Lung (tissue), 12 donors: ENCODE data around the gene SKP1. TPM values are rescaled to one million over a fixed set of nuclear protein-coding genes. Genes with fewer than 3 reads are reported as not detected.

Experiments
- ATAC-seq: fragments of 200-7000 bp; cut with Tn5 transposase; one replicate; pipeline ENCODE4 v1.9.1; 2020; ENCODE audit warnings: moderate number of reproducible peaks; ENCODE audit not compliant: insufficient read depth, low FRiP score
- DNase-seq, 3 donors: peaks; one replicate each; pipeline ENCODE4 v3.0.0-alpha.2; 2013 to 2017
- H3K27ac ChIP-seq, 2 donors: one replicate each; pipeline ENCODE4 v1.5.1; 2013; ENCODE audit warnings: mild to moderate bottlenecking in 2 of 2, moderate library complexity in 2 of 2, control low read depth in 1 of 2, inconsistent platforms in 1 of 2, low read depth in 1 of 2, low read length in 1 of 2
- H3K27me3 ChIP-seq, 3 donors: one replicate each; pipeline ENCODE4 v1.5.1; 2013; ENCODE audit warnings: low read length in 2 of 3; ENCODE audit not compliant: control insufficient read depth in 3 of 3, insufficient read depth in 3 of 3
- H3K36me3 ChIP-seq, 4 donors: one replicate each; pipeline ENCODE4 v1.5.1; 2013; ENCODE audit warnings: low read length in 4 of 4, mild to moderate bottlenecking in 1 of 4, moderate library complexity in 1 of 4; ENCODE audit not compliant: control insufficient read depth in 4 of 4, insufficient read depth in 4 of 4
- H3K4me1 ChIP-seq, 5 donors: one replicate each; pipeline ENCODE4 v1.5.1; 2013; ENCODE audit warnings: low read length in 5 of 5, mild to moderate bottlenecking in 2 of 5, moderate library complexity in 1 of 5; ENCODE audit not compliant: control insufficient read depth in 5 of 5, insufficient read depth in 5 of 5
- H3K4me3 ChIP-seq: one replicate; pipeline ENCODE4 v1.5.1; 2013; ENCODE audit warnings: mild to moderate bottlenecking, control low read depth, moderate library complexity
- H3K9ac ChIP-seq, 2 donors: one replicate each; pipeline ENCODE4 v1.5.1; 2013; ENCODE audit warnings: low read length in 2 of 2, control low read depth in 1 of 2; ENCODE audit not compliant: insufficient read depth in 1 of 2
- H3K9me3 ChIP-seq, 4 donors: one replicate each; pipeline ENCODE4 v1.5.1; 2013; ENCODE audit warnings: low read length in 3 of 4, mild to moderate bottlenecking in 1 of 4, moderate library complexity in 1 of 4; ENCODE audit not compliant: control insufficient read depth in 4 of 4, insufficient read depth in 3 of 4
- WGBS, 2 donors: extraction: QIAGEN DNeasy Blood & Tissue Kit; methylation state at CpG; one replicate each; pipeline ENCODE4 v1.1.7; 2013; 5-methylcytosine and 5-hydroxymethylcytosine counted together
- polyA plus RNA-seq, 2 donors: library from polyadenylated mRNA; stranded (reverse); fragments of 200-250 nt; gene quantifications; one replicate each; pipeline ENCODE4 v1.2.1, GENCODE V29; 2013
- total RNA-seq, 2 donors: library from RNA; depleted of rRNA in 1 of 2; stranded (reverse); fragments of >200 nt in 1 of 2; gene quantifications; one replicate each; pipeline ENCODE4 v1.2.1, GENCODE V29; 2014 to 2021
- TF ChIP-seq, protein P1 (sequence below): IDR thresholded peaks from 2 replicates; pipeline ENCODE4 v1.5.1; 2012; ENCODE audit warnings: mild to moderate bottlenecking; ENCODE audit errors: control extremely low read depth, extremely low read depth
- donor health status: control.
- donor health status: control.
- donor health status: Bipolar disorder and iron deficiency.
- donor health status: healthy.
- donor health status: DM: yes; HTN: yes; CAD: no.

SKP1 gene
- total and polyA plus RNA-seq, 4 donors: 149 to 551 (median 283) TPM

DNA sequence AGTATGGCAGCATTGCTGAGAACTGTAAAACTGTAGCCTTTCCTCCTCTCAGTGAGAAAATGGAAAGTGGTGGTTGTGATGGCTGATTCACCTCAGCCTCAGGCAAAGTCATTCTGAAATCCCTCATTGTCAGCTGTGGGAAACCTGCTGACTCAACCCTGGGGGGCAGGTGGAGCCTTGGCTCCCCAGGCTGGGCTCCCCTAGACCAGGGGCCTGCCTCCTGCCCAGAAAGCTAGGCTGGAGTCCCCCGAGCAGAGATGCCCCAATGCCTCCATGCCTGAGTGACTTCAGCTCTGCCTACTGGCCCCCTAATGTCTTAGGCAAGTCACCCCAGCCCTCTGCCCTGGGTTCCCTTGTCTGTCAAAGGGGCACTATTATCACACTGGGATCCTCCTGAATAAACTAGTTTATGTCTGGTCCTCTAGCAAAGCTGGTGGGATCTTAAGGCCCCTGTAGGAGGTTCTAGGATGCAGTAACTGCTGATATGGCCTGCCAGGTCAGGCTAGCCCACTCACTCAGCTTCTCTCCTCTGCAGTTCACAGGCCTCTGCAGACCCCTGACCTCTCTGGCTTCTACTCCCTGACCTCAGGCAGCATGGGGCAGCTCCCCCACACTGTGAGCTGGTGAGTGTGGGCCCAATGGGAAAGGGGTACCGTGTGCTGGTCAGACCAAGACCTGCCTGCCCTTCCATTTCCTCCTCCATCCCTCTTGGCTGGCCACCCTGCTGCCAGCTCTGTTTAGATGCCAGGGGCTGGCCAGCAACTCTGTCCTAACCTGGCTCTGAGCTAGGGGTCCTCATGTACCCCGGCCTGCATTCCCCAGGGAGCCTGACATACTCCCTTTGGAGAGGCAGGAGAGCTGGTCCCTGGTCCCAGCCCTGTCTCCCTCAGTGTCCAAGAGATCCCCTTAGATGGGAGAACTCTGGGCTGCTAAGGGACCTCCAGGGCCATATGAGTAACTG is 38.1 kb downstream of the SKP1 start:
- Histone ChIP-seq H3K27me3 (no peaks in the 10 kb centered on the region), H3K4me3 (no peak overlapping the region), H3K9ac (no peak overlapping the region), H3K36me3 (peaks cover 0 to 37% (median 23%) of the 10 kb centered on the region in 4 donors), H3K27ac (no peak overlapping the region), H3K4me1 (peaks cover 0 to 9% (median 0%) of the 10 kb centered on the region in 5 donors), H3K9me3 (no peaks in the 10 kb centered on the region)
- ATAC-seq (no peak), DNase-seq (peak in 1 of 3 donors; percentile 8)
- TF ChIP-seq, protein P1, sequence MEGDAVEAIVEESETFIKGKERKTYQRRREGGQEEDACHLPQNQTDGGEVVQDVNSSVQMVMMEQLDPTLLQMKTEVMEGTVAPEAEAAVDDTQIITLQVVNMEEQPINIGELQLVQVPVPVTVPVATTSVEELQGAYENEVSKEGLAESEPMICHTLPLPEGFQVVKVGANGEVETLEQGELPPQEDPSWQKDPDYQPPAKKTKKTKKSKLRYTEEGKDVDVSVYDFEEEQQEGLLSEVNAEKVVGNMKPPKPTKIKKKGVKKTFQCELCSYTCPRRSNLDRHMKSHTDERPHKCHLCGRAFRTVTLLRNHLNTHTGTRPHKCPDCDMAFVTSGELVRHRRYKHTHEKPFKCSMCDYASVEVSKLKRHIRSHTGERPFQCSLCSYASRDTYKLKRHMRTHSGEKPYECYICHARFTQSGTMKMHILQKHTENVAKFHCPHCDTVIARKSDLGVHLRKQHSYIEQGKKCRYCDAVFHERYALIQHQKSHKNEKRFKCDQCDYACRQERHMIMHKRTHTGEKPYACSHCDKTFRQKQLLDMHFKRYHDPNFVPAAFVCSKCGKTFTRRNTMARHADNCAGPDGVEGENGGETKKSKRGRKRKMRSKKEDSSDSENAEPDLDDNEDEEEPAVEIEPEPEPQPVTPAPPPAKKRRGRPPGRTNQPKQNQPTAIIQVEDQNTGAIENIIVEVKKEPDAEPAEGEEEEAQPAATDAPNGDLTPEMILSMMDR: no peak
- WGBS, 2 donors: 87 to 95% methylated on average over 3 of the region's 3 CpGs

DNA sequence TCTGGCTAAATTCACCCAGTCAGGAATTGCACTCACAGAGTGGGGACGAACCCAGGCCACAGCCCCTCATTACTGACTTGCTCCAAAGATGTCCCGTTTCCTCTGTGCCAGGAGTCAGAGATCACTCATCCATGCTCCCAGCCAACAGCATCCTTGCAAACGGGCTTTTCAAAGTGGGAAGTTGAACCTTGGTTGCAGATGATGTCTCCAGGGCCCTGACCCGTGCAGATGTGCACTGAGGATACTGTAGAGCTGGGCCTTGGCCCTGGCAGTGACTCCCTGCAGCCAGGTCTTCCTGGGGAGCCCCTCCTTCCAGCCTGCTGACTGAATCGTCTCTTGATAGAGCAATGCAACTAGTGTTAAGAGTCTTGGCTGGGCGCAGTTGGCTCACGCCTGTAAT is 40.0 kb downstream of the SKP1 start:
- TF ChIP-seq, protein P1: no peak
- Histone ChIP-seq H3K27me3 (no peaks in the 10 kb centered on the region), H3K27ac (no peak overlapping the region), H3K36me3 (peaks cover 0 to 26% (median 19%) of the 10 kb centered on the region in 4 donors), H3K9me3 (no peaks in the 10 kb centered on the region), H3K4me3 (no peak overlapping the region), H3K9ac (no peak overlapping the region), H3K4me1 (peaks cover 0 to 18% (median 0%) of the 10 kb centered on the region in 5 donors)
- WGBS, 2 donors: 90% methylated on average over 7 of the region's 7 CpGs
- no peak for ATAC-seq
- DNase-seq: peak in 1 of 3 donors; percentile 10

DNA sequence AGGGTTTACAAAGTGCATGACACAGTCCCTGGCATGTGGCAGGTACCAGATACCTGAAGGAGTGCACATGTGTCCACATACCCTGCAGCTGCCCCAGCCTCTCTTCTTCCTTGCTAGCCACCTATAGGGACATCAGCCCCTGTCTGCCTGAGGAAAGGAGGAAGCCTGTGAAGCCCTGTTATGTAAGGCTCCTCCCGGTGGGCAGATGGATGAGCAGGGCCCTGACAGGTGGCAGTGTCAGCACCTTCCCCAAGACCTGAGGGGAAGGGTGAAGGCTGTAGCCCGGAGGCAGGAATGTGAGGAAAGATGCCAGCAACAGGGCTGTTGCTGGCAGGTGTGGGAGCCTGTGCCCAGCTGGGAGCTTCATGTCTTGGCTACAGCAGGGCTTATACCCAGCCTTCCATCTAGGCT is 40.5 kb downstream of the SKP1 start:
- DNase-seq (peak in 1 of 3 donors; percentile 1), ATAC-seq (no peak)
- Histone ChIP-seq H3K27ac (no peak overlapping the region), H3K4me3 (no peak overlapping the region), H3K4me1 (peaks cover 0 to 20% (median 0%) of the 10 kb centered on the region in 5 donors), H3K9ac (no peak overlapping the region), H3K36me3 (peaks cover 0 to 26% (median 17%) of the 10 kb centered on the region in 4 donors), H3K27me3 (no peaks in the 10 kb centered on the region), H3K9me3 (no peaks in the 10 kb centered on the region)
- 64 to 91% methylated on average over 2 of the region's 2 CpGs for WGBS, 2 donors
- TF ChIP-seq, protein P1: no peak
